GM18505 (cell line): ENCODE results near the gene AKAIN1.

Experiments used
- ATAC-seq: cut with Tn5 transposase; IDR thresholded peaks from one replicate; pipeline ENCODE4 v1.9.1; 2021; ENCODE audit not compliant: unreplicated experiment
- POLR2A ChIP-seq: IDR thresholded peaks from 4 replicates; pipeline ENCODE4 v1.6.1; 2011; ENCODE audit warnings: borderline replicate concordance; ENCODE audit not compliant: insufficient read depth, insufficient read length; ENCODE audit errors: extremely low read depth

Gene AKAIN1

DNA sequence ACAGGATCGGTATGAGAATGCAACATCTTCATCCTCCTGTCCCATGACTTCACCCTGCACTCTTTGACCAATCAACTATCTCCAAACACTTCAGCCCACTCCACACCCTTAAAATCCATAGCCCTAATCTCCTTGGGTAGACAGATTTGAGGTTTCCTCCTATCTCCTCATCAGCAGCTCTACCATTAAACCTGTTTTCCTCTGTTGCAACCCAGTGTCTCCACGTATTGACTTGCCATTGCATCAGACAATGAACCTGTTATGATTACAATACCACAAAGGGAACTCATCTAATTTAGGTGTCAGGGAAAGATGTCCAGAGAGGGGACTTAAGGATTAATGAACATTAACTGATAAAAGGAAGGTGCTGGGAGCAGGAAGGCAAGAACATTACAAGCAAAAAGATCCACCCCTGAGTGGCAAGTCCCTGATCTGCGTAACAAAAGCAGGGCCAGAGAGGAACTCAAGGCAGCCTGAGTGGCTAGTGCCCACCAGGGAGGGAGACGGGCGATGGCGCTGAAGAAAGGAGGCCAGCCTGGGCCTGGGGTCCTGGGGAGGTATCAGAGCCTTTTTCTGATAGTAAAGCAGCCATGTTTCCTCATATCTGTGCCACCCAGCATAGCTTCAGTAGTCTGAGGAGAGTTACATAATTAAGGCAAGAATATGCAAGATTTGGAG lies 44.6 kb downstream of the AKAIN1 start:
- ATAC-seq, result no peak
- no peak for TF ChIP-seq POLR2A

DNA sequence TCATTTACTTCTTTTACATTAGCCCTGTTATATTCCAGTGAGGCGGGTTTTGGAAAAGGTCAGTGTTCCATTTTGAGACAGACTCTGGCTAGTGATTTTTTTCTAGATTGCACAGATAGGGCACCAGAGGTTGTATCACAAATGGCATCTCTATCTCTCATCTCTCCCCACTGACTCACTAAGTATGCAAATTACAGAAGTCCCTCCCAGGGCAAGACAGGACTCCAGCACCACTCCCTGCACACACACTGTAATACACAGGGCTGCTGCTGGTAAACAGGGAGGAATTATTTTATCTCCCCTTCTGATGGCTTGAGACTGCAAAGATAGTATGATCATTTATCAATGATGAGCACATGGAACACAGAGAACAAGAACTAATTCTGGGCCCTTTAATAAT lies 46.2 kb downstream of the AKAIN1 start:
- ATAC-seq, result no peak
- no peak for TF ChIP-seq POLR2A

DNA sequence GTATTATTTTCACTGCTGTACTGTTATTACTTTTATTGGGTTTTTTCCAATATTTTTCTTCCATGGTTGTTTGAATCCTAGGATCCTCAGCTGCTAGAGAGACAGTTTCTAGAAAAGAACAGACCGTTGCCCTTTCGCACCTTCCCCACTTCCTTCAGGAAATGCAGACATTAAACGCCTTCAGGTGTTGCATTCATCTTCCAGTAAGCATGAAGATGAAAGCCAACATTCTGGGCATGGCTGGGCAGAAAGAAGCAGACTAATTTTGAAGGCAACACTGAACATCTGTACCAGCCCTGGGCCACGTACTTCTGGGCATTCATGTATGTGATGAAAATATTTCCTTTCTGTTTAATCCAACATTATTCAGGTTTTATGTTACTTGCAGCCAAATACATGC lies 51.0 kb downstream of the AKAIN1 start:
- TF ChIP-seq POLR2A, result no peak
- ATAC-seq, result no peak

DNA sequence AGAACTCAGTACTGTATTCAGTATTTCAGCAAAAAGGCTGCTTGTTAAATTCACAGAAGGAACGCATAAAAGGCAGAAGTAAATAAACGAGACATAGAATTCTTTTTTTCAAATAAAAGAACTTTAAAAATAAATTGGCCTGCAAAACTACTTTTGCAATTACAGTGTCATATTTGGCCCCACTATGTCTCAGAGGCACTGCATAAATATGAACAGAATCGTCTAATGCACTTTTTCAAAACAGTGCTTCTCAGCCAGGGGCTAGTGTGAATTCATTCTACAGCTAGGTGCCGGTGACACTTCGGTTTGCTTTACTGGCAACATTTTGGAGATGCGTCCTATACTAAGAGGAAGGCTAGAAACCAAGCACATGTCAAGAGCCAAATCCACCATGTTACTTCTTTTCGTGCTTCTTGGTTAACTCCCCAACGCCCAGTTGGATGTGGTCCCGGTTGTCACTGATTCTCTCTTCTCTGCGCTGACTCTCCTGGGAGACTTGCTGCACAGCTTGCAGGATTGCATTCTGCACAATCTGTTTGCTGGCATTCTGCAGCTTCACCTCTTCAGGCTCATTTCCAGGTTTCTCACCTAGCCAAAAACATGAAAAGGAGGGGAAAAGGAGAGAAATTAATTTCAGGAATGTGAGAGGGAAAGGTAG lies 51.8 kb downstream of the AKAIN1 start:
- no peak for TF ChIP-seq POLR2A
- no peak for ATAC-seq

- ATAC-seq, result no peak
- no peak for TF ChIP-seq POLR2A
These were observed 52.4 kb downstream of the AKAIN1 start for GRCh38 chr18:5144629-5145028.

DNA sequence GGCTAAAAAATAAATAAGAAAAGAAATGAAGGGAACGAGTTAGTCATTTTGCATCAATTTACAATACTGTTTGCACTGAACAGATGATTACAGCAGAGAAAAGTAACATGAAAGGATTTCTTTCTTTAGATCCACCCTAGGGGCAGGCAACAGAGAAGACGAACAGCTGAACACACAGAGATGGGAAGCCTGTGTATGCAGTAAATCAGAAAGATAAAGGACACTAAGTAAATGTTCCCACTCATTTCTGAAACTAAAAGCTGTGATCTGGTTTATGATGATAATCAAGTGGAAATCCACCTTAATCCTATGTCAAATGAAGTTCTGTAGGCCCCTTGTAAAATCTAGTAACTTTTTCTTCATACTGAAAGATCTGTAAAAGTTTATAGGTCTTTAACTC lies 54.2 kb downstream of the AKAIN1 start:
- ATAC-seq, result no peak
- no peak for TF ChIP-seq POLR2A

DNA sequence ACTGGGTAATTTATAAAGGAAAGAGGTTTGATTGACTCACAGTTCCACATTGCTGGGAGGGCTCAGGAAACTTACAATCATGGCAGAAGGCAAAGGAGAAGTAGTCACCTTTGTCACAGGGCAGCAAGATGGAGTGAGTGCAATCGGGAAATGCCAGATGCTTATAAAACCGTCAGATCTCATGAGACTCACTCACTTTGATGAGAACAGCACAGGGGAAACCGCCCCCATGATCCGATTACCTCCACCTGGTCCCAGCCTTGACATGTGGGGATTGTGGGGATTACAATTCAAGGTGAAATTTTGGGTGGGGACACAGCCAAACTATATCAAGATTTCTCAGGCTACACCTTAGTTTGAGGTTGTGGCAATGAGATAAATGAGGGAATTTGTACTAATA lies 54.9 kb downstream of the AKAIN1 start:
- no peak for ATAC-seq

GRCh38 chr18:5137261-5137660 lies 59.8 kb downstream of the AKAIN1 start:
- ATAC-seq, result no peak
- no peak for TF ChIP-seq POLR2A

More for the DNA sequence above, 54.9 kb downstream of the AKAIN1 start:
- TF ChIP-seq POLR2A, result no peak

- no peak for TF ChIP-seq POLR2A
- ATAC-seq, result no peak
These were observed 64.1 kb downstream of the AKAIN1 start for GRCh38 chr18:5132987-5133386.

DNA sequence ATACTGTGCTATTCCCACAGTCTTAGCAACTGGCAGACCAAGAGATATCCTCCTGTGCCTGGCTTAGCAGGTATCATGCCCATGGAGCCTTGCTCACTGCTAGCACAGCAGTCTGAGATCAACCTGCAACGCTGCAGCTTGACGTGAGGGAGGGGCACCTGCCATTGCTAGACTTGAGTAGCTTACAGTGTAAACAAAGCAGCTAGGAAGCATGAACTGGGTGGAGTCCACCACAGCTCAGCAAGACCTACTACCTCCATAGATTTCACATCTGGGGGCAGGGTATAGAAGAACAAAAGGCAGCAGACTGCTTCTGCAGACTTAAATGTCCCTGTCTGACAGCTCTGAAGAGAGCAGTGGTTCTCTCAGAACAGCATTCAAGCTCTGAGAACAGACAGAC lies 74.8 kb downstream of the AKAIN1 start:
- no peak for ATAC-seq
- no peak for TF ChIP-seq POLR2A

GRCh38 chr18:5110266-5110665 lies 86.8 kb downstream of the AKAIN1 start:
- no peak for ATAC-seq
- TF ChIP-seq POLR2A, result no peak

GRCh38 chr18:5107988-5108387 lies 89.1 kb downstream of the AKAIN1 start:
- ATAC-seq, result no peak
- no peak for TF ChIP-seq POLR2A

- no peak for ATAC-seq
- TF ChIP-seq POLR2A, result no peak
These were observed 90.3 kb downstream of the AKAIN1 start for GRCh38 chr18:5106730-5107129.

DNA sequence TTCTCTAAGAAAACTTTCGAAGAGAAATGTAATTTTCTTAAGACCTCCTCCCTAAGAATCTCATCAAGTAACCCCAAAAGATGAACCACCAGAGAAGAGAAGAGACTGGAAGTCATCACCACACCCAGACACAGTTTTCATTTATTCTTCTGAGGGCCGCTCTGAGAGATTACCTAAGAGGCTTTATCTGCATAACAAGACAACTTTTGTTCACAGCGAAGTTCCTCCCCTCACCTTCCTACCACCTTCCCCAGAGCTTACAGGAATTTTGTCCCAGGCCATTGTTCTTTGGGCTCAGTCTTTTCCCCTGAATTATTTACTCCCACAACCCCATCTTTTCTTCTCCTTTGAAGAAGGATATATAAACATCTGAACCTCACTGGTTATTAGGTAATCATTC lies 92.8 kb downstream of the AKAIN1 start:
- ATAC-seq, result no peak
- no peak for TF ChIP-seq POLR2A
